Measurements from ENCODE around the gene APBA2. TPM values are rescaled to one million over a fixed set of nuclear protein-coding genes. Genes with fewer than 3 reads are reported as not detected.
"Not testable (repeated sequence)": the region's sequence is repeated elsewhere in the genome, so short reads cannot be mapped to it uniquely, and the experiment has no call there.

The APBA2 gene
- polyA plus RNA-seq, 1 donor, result 3.5 TPM

DNA sequence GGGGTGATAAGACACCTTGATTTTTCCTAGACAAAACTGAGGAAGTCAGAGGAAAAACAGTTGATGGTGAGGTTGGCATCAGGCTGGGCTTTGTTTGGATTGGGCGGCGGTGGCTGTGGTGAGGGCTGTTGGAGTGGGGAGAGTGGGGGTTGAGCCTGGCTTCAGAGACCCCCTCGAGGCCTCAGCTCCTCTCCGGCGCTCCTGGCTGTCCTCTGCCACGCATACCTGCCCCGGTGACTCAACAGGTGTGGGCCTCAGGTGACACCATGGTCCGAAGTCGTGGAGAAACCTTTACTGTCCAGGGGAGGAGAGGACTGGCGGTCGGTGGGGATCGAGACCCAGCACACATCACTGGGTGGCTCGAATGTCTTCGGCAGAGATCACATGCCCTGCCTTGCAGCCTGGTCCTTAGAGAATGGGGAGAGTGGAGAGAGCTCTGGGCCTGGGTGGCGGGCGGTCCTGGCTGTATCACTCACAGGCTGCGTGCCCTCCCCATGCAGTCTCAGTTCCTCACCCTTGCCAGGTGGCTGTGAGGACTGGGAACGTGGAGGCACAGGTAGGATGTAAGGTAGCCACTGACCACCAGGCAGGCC, 2.6 kb downstream of the APBA2 start:
- no peak for DNase-seq

DNA sequence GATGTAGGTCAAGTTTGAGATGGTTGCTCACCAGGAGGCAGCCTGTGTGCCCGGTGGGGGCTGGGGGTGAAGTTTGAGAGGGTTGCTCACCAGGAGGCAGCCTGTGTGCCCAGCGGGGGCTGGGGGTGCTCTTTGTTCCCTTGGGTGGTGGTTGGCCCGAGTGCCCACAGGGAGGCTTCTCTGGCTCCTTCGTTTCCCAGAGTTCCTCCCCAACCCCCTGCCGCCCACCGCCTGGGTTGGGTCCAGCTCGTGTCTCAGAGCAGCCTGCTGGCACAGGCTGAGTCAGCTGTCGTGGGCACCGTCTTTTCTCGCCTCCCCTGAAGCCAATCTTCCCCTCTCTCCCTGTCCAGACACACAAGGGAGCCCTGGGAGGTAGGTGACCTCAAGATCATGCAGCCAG, 3.1 kb downstream of the APBA2 start:
- WGBS (ENCODE audit: insufficient coverage, low lambda C conversion rate), result no CpG with 5 or more reads among the region's 10 CpGs
- Histone ChIP-seq H3K27me3 (ENCODE audit: control insufficient read depth, insufficient read depth, low read length) (peaks cover 26% of the 10 kb centered on the region), H3K4me3 (ENCODE audit: low read length) (no peak overlapping the region), H3K36me3 (ENCODE audit: control insufficient read depth, insufficient read depth, low read length) (no peaks in the 10 kb centered on the region), H3K4me1 (ENCODE audit: control insufficient read depth, insufficient read depth, low read length) (no peaks in the 10 kb centered on the region), H3K27ac (ENCODE audit: low read length) (no peak overlapping the region), H3K9me3 (ENCODE audit: control insufficient read depth, low read depth, low read length) (peaks cover 3% of the 10 kb centered on the region)
- DNase-seq, result no peak

More for the DNA sequence above, 2.6 kb downstream of the APBA2 start:
- no peak overlapping the region for H3K4me3 ChIP-seq (ENCODE audit: low read length)
- no peaks in the 10 kb centered on the region for H3K4me1 ChIP-seq (ENCODE audit: control insufficient read depth, insufficient read depth, low read length)
- H3K27me3 ChIP-seq (ENCODE audit: control insufficient read depth, insufficient read depth, low read length), result peaks cover 26% of the 10 kb centered on the region
- H3K27ac ChIP-seq (ENCODE audit: low read length), result no peak overlapping the region
- peaks cover 3% of the 10 kb centered on the region for H3K9me3 ChIP-seq (ENCODE audit: control insufficient read depth, low read depth, low read length)
- H3K36me3 ChIP-seq (ENCODE audit: control insufficient read depth, insufficient read depth, low read length), result no peaks in the 10 kb centered on the region
- WGBS (ENCODE audit: insufficient coverage, low lambda C conversion rate), result no CpG with 5 or more reads among the region's 18 CpGs

DNA sequence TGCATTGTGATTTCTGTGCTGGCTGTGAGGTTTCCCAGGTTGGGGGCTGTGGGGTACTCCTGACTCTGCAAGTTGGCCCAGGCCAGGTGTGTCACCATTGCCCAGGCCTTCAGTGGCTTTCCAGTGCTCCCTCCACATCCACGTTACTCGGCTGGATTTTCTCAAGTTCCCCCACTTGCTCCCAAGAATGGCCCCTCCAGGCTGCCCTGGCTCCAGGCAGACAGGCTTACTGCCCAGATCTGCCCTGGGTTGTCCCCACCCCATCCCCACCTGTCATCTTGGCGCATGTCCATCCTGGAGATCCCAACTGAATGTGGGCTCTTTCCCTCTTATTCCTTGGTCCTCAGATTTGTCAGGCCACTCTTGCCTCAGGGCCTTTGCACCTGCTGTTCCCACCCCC, 3.6 kb downstream of the APBA2 start:
- Histone ChIP-seq H3K9me3 (ENCODE audit: control insufficient read depth, low read depth, low read length) (peaks cover 3% of the 10 kb centered on the region), H3K36me3 (ENCODE audit: control insufficient read depth, insufficient read depth, low read length) (no peaks in the 10 kb centered on the region), H3K27ac (ENCODE audit: low read length) (no peak overlapping the region), H3K27me3 (ENCODE audit: control insufficient read depth, insufficient read depth, low read length) (peaks cover 26% of the 10 kb centered on the region), H3K4me1 (ENCODE audit: control insufficient read depth, insufficient read depth, low read length) (no peaks in the 10 kb centered on the region), H3K4me3 (ENCODE audit: low read length) (no peak overlapping the region)
- no peak for DNase-seq
- WGBS (ENCODE audit: insufficient coverage, low lambda C conversion rate), result no CpG with 5 or more reads among the region's 3 CpGs

DNA sequence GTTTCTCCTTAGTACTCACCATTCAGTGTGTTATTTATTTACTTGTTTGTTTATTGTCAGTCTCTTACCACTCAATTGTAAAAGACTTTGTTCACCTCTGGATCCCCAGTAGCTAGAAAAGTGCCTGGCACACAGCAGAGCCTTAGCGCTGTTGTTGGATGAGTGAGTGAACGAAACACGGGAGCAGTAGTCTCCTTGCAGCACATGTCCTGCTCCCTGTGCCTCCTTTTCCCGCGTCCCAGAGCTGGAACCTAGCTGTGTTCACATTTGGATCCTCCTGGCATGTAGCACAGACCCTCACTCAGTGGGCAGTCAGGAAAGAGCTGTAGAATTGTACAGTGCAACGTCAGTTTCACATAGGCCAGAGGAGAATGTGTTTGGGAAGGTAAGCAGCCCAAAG, 4.1 kb downstream of the APBA2 start:
- WGBS (ENCODE audit: insufficient coverage, low lambda C conversion rate), result no CpG with 5 or more reads among the region's 6 CpGs
- not testable (repeated sequence) for H3K27ac ChIP-seq (ENCODE audit: low read length); H3K4me3 ChIP-seq (ENCODE audit: low read length); H3K9me3 ChIP-seq (ENCODE audit: control insufficient read depth, low read depth, low read length); DNase-seq; H3K4me1 ChIP-seq (ENCODE audit: control insufficient read depth, insufficient read depth, low read length); H3K36me3 ChIP-seq (ENCODE audit: control insufficient read depth, insufficient read depth, low read length)
- peaks cover 21% of the 10 kb centered on the region for H3K27me3 ChIP-seq (ENCODE audit: control insufficient read depth, insufficient read depth, low read length)

DNA sequence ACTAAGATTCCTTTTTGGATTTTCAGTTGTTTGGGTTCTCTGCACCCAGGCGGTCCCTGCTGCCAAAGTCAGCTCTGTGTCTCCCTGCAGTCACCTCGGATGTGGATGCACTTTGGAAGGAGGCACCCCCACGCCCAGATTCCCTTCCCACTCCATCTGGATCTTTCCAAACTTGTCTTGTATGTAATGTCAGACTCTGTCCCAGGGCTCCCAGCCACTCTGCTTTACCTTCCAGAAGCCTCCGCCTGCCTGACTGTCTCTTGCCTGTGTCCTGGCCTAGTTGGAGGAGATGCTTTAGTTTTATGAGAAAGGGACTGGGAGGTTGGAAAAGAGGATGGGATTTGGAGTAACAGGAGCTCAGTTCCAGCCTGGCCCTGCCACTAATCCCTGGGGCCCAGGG, 4.5 kb downstream of the APBA2 start:
- not testable (repeated sequence) for H3K27ac ChIP-seq (ENCODE audit: low read length); H3K4me3 ChIP-seq (ENCODE audit: low read length); H3K4me1 ChIP-seq (ENCODE audit: control insufficient read depth, insufficient read depth, low read length); H3K9me3 ChIP-seq (ENCODE audit: control insufficient read depth, low read depth, low read length); H3K36me3 ChIP-seq (ENCODE audit: control insufficient read depth, insufficient read depth, low read length); DNase-seq
- H3K27me3 ChIP-seq (ENCODE audit: control insufficient read depth, insufficient read depth, low read length), result peaks cover 17% of the 10 kb centered on the region
- no CpG with 5 or more reads among the region's 4 CpGs for WGBS (ENCODE audit: insufficient coverage, low lambda C conversion rate)

DNA sequence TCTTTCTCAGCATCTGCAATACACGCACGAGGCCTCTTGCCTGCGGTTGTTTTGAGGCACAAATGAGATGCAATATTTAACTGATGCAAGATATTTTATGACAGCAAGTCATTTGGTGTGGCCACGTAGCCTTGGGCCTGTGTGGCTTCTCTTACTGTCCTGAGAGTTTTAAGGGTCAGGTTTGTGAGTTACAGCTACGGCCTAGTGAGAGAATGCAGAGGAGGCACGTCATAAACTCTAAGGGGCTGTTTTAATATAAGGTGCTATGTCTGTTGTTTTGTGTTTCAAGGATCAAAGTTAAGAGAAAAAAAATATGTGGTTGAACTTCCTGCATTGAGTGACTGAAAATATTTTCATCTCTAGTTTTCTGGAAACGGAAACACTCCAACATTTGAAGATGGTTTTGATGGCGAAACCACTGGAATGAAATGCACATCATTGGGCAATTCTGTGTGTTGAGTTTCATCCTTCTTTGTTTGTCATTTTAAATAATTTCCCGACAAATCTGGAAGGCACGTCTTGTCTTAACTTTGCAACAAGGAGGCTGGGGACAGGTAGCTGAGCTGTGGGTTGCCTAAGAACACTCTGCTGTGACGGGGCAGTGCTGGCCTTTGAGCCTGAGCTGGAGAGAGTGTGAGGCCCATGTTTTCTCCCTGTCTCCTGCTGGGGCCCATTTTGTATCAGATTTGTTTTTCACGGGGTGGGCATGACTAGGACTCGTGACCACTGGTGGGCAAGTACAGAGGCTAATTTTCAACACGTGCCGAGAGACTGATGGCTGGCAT, 5.1 kb downstream of the APBA2 start:
- peaks cover 3% of the 10 kb centered on the region for H3K9me3 ChIP-seq (ENCODE audit: control insufficient read depth, low read depth, low read length)
- 86% methylated on average over 1 of the region's 15 CpGs for WGBS (ENCODE audit: insufficient coverage, low lambda C conversion rate)
- H3K4me3 ChIP-seq (ENCODE audit: low read length), result no peak overlapping the region
- no peaks in the 10 kb centered on the region for H3K36me3 ChIP-seq (ENCODE audit: control insufficient read depth, insufficient read depth, low read length)
- H3K4me1 ChIP-seq (ENCODE audit: control insufficient read depth, insufficient read depth, low read length), result no peaks in the 10 kb centered on the region
- H3K27me3 ChIP-seq (ENCODE audit: control insufficient read depth, insufficient read depth, low read length), result peaks cover 14% of the 10 kb centered on the region
- H3K27ac ChIP-seq (ENCODE audit: low read length), result no peak overlapping the region
- DNase-seq, result no peak

DNA sequence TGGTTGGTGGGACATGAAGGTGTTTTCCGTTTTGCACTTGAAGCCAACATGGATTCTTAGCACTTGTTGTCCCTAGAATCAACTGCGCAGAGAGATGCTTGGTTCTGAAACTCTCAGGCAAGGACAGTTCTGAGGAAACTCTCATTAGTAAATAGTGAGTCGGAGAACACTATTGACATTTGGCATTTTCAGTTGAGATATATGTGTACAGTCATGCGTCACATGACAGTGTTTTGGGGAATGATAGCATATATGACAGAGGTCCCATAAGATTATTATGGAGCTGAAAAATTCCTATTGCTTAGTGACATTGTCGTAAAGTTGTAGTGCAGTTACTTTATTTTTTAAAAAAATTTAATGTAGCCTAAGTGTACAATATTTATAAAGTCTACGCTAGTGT, 5.8 kb downstream of the APBA2 start:
- no peak for DNase-seq
- H3K27ac ChIP-seq (ENCODE audit: low read length), result no peak overlapping the region
- H3K36me3 ChIP-seq (ENCODE audit: control insufficient read depth, insufficient read depth, low read length), result no peaks in the 10 kb centered on the region
- no peak overlapping the region for H3K4me3 ChIP-seq (ENCODE audit: low read length)
- WGBS (ENCODE audit: insufficient coverage, low lambda C conversion rate), result 80% methylated on average over 1 of the region's 6 CpGs
- no peaks in the 10 kb centered on the region for H3K4me1 ChIP-seq (ENCODE audit: control insufficient read depth, insufficient read depth, low read length)
- peaks cover 3% of the 10 kb centered on the region for H3K9me3 ChIP-seq (ENCODE audit: control insufficient read depth, low read depth, low read length)
- H3K27me3 ChIP-seq (ENCODE audit: control insufficient read depth, insufficient read depth, low read length), result peaks cover 13% of the 10 kb centered on the region

DNA sequence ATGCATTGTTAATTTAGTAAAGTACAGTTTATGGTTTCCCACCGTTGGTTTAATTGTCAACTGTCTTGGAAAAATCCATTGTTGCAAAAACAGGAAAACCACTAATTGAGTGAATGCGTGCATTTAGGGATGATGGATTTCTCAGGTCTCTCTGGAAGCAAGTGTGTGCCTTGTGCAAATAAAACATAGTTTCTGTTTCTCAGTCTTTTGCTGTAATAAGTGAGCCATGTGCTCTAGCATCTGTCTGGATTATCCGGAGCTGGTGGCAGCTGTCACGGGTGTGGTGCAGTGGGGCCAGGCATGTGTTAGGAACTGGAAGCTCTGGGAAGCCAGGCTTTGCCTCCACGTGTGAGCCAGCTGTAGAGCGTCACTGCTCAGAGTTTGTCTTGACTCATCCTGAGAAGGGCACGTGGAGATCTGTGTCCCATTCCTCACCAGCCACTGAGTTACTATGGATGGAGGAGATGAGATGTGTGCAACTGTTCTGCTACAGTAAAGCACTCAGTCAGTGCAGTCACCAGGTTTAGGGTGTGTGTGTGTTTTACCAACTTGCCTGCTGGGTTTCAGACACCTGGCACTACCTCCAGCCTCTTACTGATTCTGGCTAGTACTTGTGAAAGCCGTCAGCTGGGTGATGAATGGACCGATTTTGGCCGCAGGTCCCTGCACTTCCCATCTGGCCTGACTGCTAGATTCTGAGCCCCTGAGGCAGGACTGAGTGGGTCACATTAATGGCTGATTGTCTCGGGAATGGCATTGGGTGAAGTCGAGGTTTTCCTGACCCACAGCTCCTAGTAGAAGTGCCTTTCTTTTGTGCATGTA, 7.2 kb downstream of the APBA2 start:
- no peaks in the 10 kb centered on the region for H3K4me1 ChIP-seq (ENCODE audit: control insufficient read depth, insufficient read depth, low read length)
- no peak for DNase-seq
- H3K36me3 ChIP-seq (ENCODE audit: control insufficient read depth, insufficient read depth, low read length), result no peaks in the 10 kb centered on the region
- no peaks in the 10 kb centered on the region for H3K27me3 ChIP-seq (ENCODE audit: control insufficient read depth, insufficient read depth, low read length)
- H3K27ac ChIP-seq (ENCODE audit: low read length), result no peak overlapping the region
- H3K4me3 ChIP-seq (ENCODE audit: low read length), result no peak overlapping the region
- no CpG with 5 or more reads among the region's 12 CpGs for WGBS (ENCODE audit: insufficient coverage, low lambda C conversion rate)
- H3K9me3 ChIP-seq (ENCODE audit: control insufficient read depth, low read depth, low read length), result no peaks in the 10 kb centered on the region

DNA sequence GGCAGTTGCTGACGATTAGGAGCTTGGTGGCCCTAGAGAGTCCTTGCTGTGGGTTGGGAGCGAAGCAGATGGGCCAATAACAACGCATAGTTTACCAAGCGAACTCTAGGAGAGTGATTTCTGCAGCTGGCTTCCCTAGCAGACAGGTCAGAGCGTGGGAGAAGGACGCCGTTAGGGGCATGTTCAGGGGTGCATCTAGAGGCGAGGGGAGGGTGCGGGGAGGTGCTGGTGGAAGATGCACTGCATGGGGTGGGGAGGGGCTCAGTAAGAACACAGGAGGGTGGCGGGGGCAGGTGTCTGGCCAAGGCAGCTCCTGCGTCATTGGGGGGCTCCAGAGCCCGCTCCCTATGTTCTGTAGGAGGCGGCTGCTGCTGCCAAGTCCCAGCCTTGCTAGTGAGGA, 8.9 kb downstream of the APBA2 start:
- Histone ChIP-seq H3K27me3 (ENCODE audit: control insufficient read depth, insufficient read depth, low read length) (no peaks in the 10 kb centered on the region), H3K36me3 (ENCODE audit: control insufficient read depth, insufficient read depth, low read length) (no peaks in the 10 kb centered on the region), H3K9me3 (ENCODE audit: control insufficient read depth, low read depth, low read length) (no peaks in the 10 kb centered on the region), H3K27ac (ENCODE audit: low read length) (no peak overlapping the region), H3K4me1 (ENCODE audit: control insufficient read depth, insufficient read depth, low read length) (no peaks in the 10 kb centered on the region), H3K4me3 (ENCODE audit: low read length) (no peak overlapping the region)
- DNase-seq, result no peak
- WGBS (ENCODE audit: insufficient coverage, low lambda C conversion rate), result no CpG with 5 or more reads among the region's 13 CpGs

DNA sequence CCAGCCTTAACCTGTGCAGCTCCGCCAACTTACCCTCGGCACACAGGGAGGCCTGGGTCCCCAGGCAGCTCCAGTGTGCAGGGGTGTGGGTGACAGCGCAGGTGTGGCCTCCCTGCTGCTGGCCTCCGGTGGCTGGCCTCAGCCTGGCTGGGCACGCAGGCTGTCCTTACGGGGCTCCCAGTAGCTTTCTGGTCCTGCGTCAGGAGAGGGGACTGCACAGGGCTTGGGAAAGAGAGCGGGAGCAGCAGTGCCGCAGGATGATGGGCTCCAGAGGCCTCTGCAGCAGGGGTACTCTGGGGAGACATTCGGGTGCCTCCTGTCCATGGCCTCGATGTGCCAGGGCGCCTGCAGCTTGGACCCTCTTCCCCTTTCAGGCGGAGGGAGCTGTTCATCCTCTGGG, 9.4 kb downstream of the APBA2 start:
- no peak overlapping the region for H3K4me3 ChIP-seq (ENCODE audit: low read length)
- no peaks in the 10 kb centered on the region for H3K27me3 ChIP-seq (ENCODE audit: control insufficient read depth, insufficient read depth, low read length)
- no CpG with 5 or more reads among the region's 13 CpGs for WGBS (ENCODE audit: insufficient coverage, low lambda C conversion rate)

More for the DNA sequence above, 9.4 kb downstream of the APBA2 start:
- no peak for DNase-seq
- H3K4me1 ChIP-seq (ENCODE audit: control insufficient read depth, insufficient read depth, low read length), result no peaks in the 10 kb centered on the region
- no peak overlapping the region for H3K27ac ChIP-seq (ENCODE audit: low read length)
- H3K36me3 ChIP-seq (ENCODE audit: control insufficient read depth, insufficient read depth, low read length), result no peaks in the 10 kb centered on the region
- H3K9me3 ChIP-seq (ENCODE audit: control insufficient read depth, low read depth, low read length), result no peaks in the 10 kb centered on the region
